Testis (tissue), 3 donors: Measurements from ENCODE around the gene EYA2. TPM values are rescaled to one million over a fixed set of nuclear protein-coding genes. Genes with fewer than 3 reads are reported as not detected.

Experiments used
- DNase-seq: peaks from one replicate; pipeline ENCODE4 v3.0.0-alpha.2; 2019
- H3K27ac ChIP-seq, 2 donors: fragments of 200-600 bp; sonication (generic); one replicate each; pipeline ENCODE4 v1.5.1; 2019
- H3K27me3 ChIP-seq: fragments of 200-600 bp; sonication (generic); one replicate; pipeline ENCODE4 v1.5.1; 2019
- H3K36me3 ChIP-seq: fragments of 200-600 bp; sonication (generic); one replicate; pipeline ENCODE4 v1.5.1; 2017; ENCODE audit warnings: low read depth; ENCODE audit errors: missing control alignments
- H3K4me1 ChIP-seq: fragments of 200-600 bp; sonication (generic); one replicate; pipeline ENCODE4 v1.5.1; 2019
- H3K4me3 ChIP-seq, 2 donors: fragments of 200-600 bp; sonication (generic); one replicate each; pipeline ENCODE4 v1.5.1; 2017 to 2019
- H3K9me3 ChIP-seq: fragments of 200-600 bp; sonication (generic); one replicate; pipeline ENCODE4 v1.5.1; 2017
- CTCF ChIP-seq, 3 experiments: fragments of 450-650 bp in 2 of 3; fragments of 200-600 bp in 1 of 3; sonication (generic) in 1 of 3; IDR thresholded peaks; one replicate each; pipeline ENCODE4 v1.5.1; 2016 to 2019; ENCODE audit warnings: antibody characterized with exemption in 3 of 3, mild to moderate bottlenecking in 2 of 3, moderate library complexity in 1 of 3
- POLR2A ChIP-seq: fragments of 450-650 bp; IDR thresholded peaks from one replicate; pipeline ENCODE4 v1.6.1; 2017; ENCODE audit warnings: antibody characterized with exemption, mild to moderate bottlenecking, moderate library complexity
- WGBS, 2 donors: methylation state at CpG; one replicate each; pipeline ENCODE4 v1.1.5; 2018; 5-methylcytosine and 5-hydroxymethylcytosine counted together
- intact Hi-C: fragments of 100-400 bp; cut with DNase I; formaldehyde crosslinking; loops from one replicate; pipeline ENCODE4 v1.15.1; 2023; ENCODE audit warnings: low total_unique reads
- polyA plus RNA-seq: library from polyadenylated mRNA; stranded (reverse); fragments of 350-450 nt; fragmentation: Illumina TruSeq; extraction: RNeasy Lipid Tissue Mini Kit (QIAGEN cat#74804); gene quantifications from one replicate; pipeline ENCODE4 v1.2.3, GENCODE V29; 2014; ENCODE audit warnings: low read depth, low replicate concordance; ENCODE audit not compliant: insufficient read depth
- total RNA-seq, 2 donors: library from RNA; depleted of rRNA; stranded (reverse); fragments of >200 nt; gene quantifications; one replicate each; pipeline ENCODE4 v1.2.3, GENCODE V29; 2016

Gene EYA2
- total and polyA plus RNA-seq, 3 donors from 2014 or later: 14.6 to 17.2 (median 16.2) TPM

- no peak for DNase-seq
- 92 to 95% methylated on average over 4 of the region's 4 CpGs for WGBS, 2 donors
- Histone ChIP-seq H3K36me3 (no peaks in the 10 kb centered on the region), H3K4me1 (peaks cover 7% of the 10 kb centered on the region), H3K4me3 (no peak overlapping the region), H3K27me3 (no peaks in the 10 kb centered on the region), H3K9me3 (no peaks in the 10 kb centered on the region), H3K27ac (no peak overlapping the region)
- TF ChIP-seq POLR2A (no peak), CTCF (IDR thresholded peaks at IDR 0.05) (no peak)
- intact Hi-C loops: no loop called here
Observed at GRCh38 chr20:47144463-47144862, 249.8 kb downstream of the EYA2 start.

GRCh38 chr20:47146686-47147085 lies 252.0 kb downstream of the EYA2 start:
- no peaks in the 10 kb centered on the region for H3K36me3 ChIP-seq
- H3K9me3 ChIP-seq: no peaks in the 10 kb centered on the region
- intact Hi-C loops: no loop called here
- no peak overlapping the region for H3K27ac ChIP-seq
- no peak for DNase-seq
- peaks cover 7% of the 10 kb centered on the region for H3K4me1 ChIP-seq
- H3K27me3 ChIP-seq: no peaks in the 10 kb centered on the region
- 87 to 90% methylated on average over 7 of the region's 7 CpGs for WGBS, 2 donors
- no peak overlapping the region for H3K4me3 ChIP-seq
- TF ChIP-seq CTCF (IDR thresholded peaks at IDR 0.05): no peak

GRCh38 chr20:47148059-47148458 lies 253.4 kb downstream of the EYA2 start:
- DNase-seq: no peak
- no peaks in the 10 kb centered on the region for H3K27me3 ChIP-seq
- no peak for TF ChIP-seq POLR2A
- no peak for TF ChIP-seq CTCF (IDR thresholded peaks at IDR 0.05)
- H3K4me1 ChIP-seq: peaks cover under 1% of the 10 kb centered on the region
- intact Hi-C loops: no loop called here
- 93 to 97% methylated on average over 2 of the region's 2 CpGs for WGBS, 2 donors
- no peak overlapping the region for H3K27ac ChIP-seq
- H3K4me3 ChIP-seq: no peak overlapping the region
- no peaks in the 10 kb centered on the region for H3K36me3 ChIP-seq
- no peaks in the 10 kb centered on the region for H3K9me3 ChIP-seq

- no peak for DNase-seq
Observed at GRCh38 chr20:47149939-47150338, 255.3 kb downstream of the EYA2 start.

More at GRCh38 chr20:47149939-47150338, 255.3 kb downstream of the EYA2 start:
- no peak overlapping the region for H3K4me3 ChIP-seq
- H3K9me3 ChIP-seq: no peaks in the 10 kb centered on the region
- 87 to 88% methylated on average over 5 of the region's 5 CpGs for WGBS, 2 donors
- no peak overlapping the region for H3K27ac ChIP-seq
- no peak for TF ChIP-seq CTCF (IDR thresholded peaks at IDR 0.05)
- H3K27me3 ChIP-seq: no peaks in the 10 kb centered on the region
- H3K36me3 ChIP-seq: no peaks in the 10 kb centered on the region
- intact Hi-C loops: no loop called here
- H3K4me1 ChIP-seq: no peaks in the 10 kb centered on the region
